ENCODE data around the gene CCDC82.

GRCh38 chr11:96384156-96384555, 5.6 kb downstream of the CCDC82 start:
- TF ChIP-seq ZNF274 (IDR thresholded peaks at IDR 0.05; ENCODE audit: low read depth, low read length): no peak
- TF ChIP-seq YY1 (IDR thresholded peaks at IDR 0.05; ENCODE audit: insufficient read depth, insufficient read length): no peak

All from NT2/D1 (cell line).